ENCODE measurements around the gene CRAMP1. TPM values are rescaled to one million over a fixed set of nuclear protein-coding genes. Genes with fewer than 3 reads are reported as not detected.
"Not testable (repeated sequence)": the region's sequence is repeated elsewhere in the genome, so short reads cannot be mapped to it uniquely, and the experiment has no call there.

Gene CRAMP1
- total and polyA plus RNA-seq, 2 donors = 4.7 to 12.2 TPM

DNA sequence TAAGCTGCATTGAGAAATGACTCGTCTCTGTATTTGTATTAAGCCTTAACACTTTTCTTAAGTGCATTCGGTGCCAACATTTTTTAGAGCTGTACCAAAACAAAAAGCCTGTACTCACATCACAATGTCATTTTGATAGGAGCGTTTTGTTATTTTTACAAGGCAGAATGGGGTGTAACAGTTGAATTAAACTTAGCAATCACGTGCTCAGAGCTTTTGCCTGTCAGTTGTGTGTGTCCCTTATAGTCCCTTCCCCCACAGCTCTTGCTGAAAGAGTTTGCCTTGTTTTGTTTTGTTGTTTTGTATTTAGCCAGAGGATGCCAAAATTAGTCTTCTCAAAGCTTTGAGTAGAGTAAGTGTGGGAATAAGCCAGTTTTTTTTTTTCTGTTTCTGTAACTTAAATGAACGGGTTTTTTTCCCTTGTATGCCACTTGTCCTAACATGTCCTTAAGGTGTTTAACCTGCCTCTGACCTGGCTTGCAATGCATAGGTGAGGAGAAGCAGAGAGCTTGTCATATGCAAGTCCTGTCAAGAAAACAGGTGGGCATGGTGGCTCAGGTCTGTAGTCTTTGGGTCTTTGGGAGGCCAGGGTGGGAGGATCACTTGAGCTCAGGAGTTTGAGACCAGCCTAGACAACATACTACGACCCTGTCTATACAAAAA, 89.2 kb downstream of the CRAMP1 start:
- Histone ChIP-seq H3K4me1 (ENCODE audit: control insufficient read depth in 2 of 2, insufficient read depth in 2 of 2, low read length in 2 of 2) (peaks cover 5 to 10% of the 10 kb centered on the region in 2 donors), H3K27me3 (ENCODE audit: control insufficient read depth in 2 of 2, insufficient read depth in 1 of 2, low read length in 1 of 2) (no peaks in the 10 kb centered on the region), H3K9me3 (ENCODE audit: control insufficient read depth in 2 of 2, insufficient read depth in 1 of 2, low read length in 1 of 2) (no peaks in the 10 kb centered on the region), H3K27ac (ENCODE audit: low read depth in 1 of 2, low read length in 1 of 2) (peak overlapping the region in 1 of 2 donors; percentile 33), H3K4me3 (ENCODE audit: low read length in 2 of 2) (no peak overlapping the region), H3K36me3 (ENCODE audit: control insufficient read depth in 2 of 2, insufficient read depth in 2 of 2, low read length in 1 of 2) (peaks cover 45 to 66% of the 10 kb centered on the region in 2 donors)
- WGBS = 93% methylated on average over 6 of the region's 6 CpGs
- no peak for DNase-seq (ENCODE audit: low read depth in 6 of 9, low spot score in 9 of 9)

DNA sequence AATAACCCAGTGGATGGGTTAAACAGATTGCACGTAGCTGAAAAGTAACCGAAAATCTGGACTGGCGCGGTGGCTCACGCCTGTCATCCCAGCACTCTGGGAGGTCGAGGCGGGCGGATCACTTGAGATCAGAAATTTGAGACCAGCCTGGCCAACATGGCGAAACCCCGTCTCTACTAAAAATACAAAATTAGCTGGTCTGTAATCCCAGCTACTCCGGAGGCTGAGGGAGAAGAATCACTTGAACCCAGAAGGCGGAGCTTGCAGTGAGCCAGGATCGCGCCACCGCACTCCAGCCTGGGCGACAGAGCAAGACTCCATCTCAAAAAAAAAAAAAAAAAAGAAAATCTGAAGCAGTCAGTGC, 93.1 kb downstream of the CRAMP1 start:
- Histone ChIP-seq H3K4me3 (ENCODE audit: low read length in 2 of 2) (peak overlapping the region; percentile 72 to 97), H3K4me1 (ENCODE audit: control insufficient read depth in 2 of 2, insufficient read depth in 2 of 2, low read length in 2 of 2) (peaks cover 21 to 37% of the 10 kb centered on the region in 2 donors), H3K36me3 (ENCODE audit: control insufficient read depth in 2 of 2, insufficient read depth in 2 of 2, low read length in 1 of 2) (peaks cover 20 to 34% of the 10 kb centered on the region in 2 donors), H3K27ac (ENCODE audit: low read depth in 1 of 2, low read length in 1 of 2) (peak overlapping the region; percentile 91 to 93)
- DNase-seq (ENCODE audit: low read depth in 6 of 9, low spot score in 9 of 9); H3K27me3 ChIP-seq (ENCODE audit: control insufficient read depth in 2 of 2, insufficient read depth in 1 of 2, low read length in 1 of 2); H3K9me3 ChIP-seq (ENCODE audit: control insufficient read depth in 2 of 2, insufficient read depth in 1 of 2, low read length in 1 of 2): not testable (repeated sequence)
- 1% methylated on average over 16 of the region's 16 CpGs for WGBS

DNA sequence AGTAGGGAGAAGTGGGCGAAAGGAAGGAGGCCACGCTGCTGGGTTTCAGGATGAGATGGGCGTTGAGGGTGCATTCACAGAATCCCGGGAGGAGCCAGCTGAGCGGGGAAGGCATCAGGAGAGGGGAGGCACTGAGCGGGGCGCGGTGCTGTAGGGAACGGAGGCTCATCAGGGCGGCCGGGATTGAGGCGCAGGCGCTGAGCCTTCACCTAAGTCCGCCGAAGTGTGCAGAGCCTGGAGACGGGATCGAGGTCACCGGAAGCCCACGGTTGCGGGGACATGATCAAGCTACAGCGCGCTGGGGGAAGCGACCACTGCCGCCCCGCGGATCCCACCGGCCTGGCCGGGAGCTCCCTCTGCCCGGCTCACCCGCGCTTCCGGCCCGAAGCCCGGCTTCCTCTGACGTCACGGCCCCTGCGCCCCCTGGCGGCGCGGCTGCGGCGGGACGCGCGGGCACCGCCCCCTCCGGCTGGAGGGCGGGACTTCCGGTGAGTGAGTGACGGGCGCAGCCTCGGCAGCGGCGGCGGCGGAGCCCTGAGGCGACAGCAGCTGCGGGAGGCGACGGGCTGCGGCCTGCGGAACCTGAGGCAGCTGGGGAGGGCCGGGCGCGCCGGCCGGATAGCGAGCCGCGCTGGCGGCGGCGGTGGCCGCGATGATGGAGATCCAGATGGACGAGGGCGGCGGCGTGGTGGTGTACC, 93.7 kb downstream of the CRAMP1 start, which contains the start of gene MAPK8IP3:
Gene MAPK8IP3 (plus strand): TSS at position 508 of the 698 bp plus-strand sequence. CDS start 145 bp downstream, at position 653.
- H3K36me3 ChIP-seq (ENCODE audit: control insufficient read depth in 2 of 2, insufficient read depth in 2 of 2, low read length in 1 of 2) = peaks cover 18 to 29% of the 10 kb centered on the region in 2 donors
- H3K27me3 ChIP-seq (ENCODE audit: control insufficient read depth in 2 of 2, insufficient read depth in 1 of 2, low read length in 1 of 2) = no peaks in the 10 kb centered on the region
- WGBS = under 1% methylated on average over 79 of the region's 79 CpGs
- H3K4me1 ChIP-seq (ENCODE audit: control insufficient read depth in 2 of 2, insufficient read depth in 2 of 2, low read length in 2 of 2) = peaks cover 21 to 36% of the 10 kb centered on the region in 2 donors
- peak; percentile 74 to 98 (median 92) for DNase-seq (ENCODE audit: low read depth in 6 of 9, low spot score in 9 of 9)
- peak within 1 kb of the TSS; percentile 72 to 97 for H3K4me3 ChIP-seq (ENCODE audit: low read length in 2 of 2)
- peak within 1 kb of the TSS; percentile 91 to 93 for H3K27ac ChIP-seq (ENCODE audit: low read depth in 1 of 2, low read length in 1 of 2)
- no peaks in the 10 kb centered on the region for H3K9me3 ChIP-seq (ENCODE audit: control insufficient read depth in 2 of 2, insufficient read depth in 1 of 2, low read length in 1 of 2)

DNA sequence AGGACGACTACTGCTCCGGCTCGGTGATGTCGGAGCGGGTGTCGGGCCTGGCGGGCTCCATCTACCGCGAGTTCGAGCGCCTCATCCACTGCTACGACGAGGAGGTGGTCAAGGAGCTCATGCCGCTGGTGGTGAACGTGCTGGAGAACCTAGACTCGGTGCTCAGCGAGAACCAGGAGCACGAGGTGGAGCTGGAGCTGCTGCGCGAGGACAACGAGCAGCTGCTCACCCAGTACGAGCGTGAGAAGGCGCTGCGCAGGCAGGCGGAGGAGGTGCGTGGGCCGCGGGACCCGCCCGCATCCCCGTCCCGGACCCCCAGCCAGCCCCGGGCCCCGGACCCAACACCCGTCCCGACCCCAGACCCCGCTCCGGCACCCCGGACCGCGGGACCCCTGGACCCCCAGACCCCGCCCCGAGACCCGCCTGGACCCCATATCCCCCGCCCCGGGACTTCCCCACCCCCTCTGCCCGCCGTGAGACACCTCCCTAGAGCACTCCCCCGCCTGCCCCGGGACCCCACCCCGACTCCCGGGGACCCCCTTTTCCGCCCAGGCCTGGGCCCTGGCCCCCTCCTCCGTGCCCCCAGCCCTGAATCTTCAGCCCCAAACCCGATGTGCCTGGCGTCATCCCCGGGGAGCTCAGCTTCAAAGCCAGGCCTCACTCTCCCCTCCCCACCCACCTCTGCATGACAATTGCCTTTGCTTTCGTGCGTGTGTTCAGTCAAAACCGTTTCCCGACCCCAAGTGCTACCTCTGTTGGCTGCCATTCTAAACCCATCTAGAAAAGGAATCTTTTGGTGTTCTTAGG, 94.4 kb downstream of the CRAMP1 start:
- Histone ChIP-seq H3K27me3 (ENCODE audit: control insufficient read depth in 2 of 2, insufficient read depth in 1 of 2, low read length in 1 of 2) (no peaks in the 10 kb centered on the region), H3K9me3 (ENCODE audit: control insufficient read depth in 2 of 2, insufficient read depth in 1 of 2, low read length in 1 of 2) (no peaks in the 10 kb centered on the region), H3K36me3 (ENCODE audit: control insufficient read depth in 2 of 2, insufficient read depth in 2 of 2, low read length in 1 of 2) (peaks cover 18 to 22% of the 10 kb centered on the region in 2 donors), H3K4me3 (ENCODE audit: low read length in 2 of 2) (peak overlapping the region; percentile 72 to 95), H3K27ac (ENCODE audit: low read depth in 1 of 2, low read length in 1 of 2) (peak overlapping the region; percentile 89 to 92), H3K4me1 (ENCODE audit: control insufficient read depth in 2 of 2, insufficient read depth in 2 of 2, low read length in 2 of 2) (peaks cover 21 to 37% of the 10 kb centered on the region in 2 donors)
- WGBS = 1% methylated on average over 62 of the region's 62 CpGs
- DNase-seq (ENCODE audit: low read depth in 6 of 9, low spot score in 9 of 9) = peak in 6 of 9 donors; percentile 34 to 81 (median 62)

DNA sequence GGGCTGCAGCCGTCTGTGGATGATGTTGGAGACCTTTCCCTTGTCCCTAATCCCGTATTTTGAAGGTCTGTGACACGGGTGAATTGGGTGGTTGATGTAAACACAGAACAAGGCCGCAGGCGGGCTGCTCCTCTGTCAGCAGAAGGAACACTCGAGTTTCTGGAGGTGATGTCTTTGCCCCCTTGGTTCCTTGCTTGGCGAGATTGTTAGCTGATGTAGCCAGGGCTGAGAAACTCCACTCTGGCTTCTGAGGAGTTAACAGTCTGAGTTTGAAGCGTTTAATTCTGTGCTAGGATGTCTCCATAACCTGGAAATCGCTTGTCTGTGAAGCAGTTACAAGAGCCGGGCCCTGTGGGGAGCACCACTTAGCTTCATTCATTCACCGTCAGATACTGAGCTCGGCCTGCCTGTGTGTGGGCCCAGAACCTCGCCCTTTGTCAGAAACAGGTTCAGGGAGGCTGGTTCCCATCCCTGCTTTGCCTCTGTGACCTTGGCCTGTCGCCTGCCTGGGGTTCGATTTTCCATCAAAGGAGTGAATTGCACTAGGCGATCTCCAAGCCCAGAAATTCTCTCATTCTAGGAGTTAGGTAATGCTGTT, 95.1 kb downstream of the CRAMP1 start:
- peaks cover 13 to 15% of the 10 kb centered on the region in 2 donors for H3K36me3 ChIP-seq (ENCODE audit: control insufficient read depth in 2 of 2, insufficient read depth in 2 of 2, low read length in 1 of 2)
- no peak for DNase-seq (ENCODE audit: low read depth in 6 of 9, low spot score in 9 of 9)
- H3K4me3 ChIP-seq (ENCODE audit: low read length in 2 of 2) = peak overlapping the region; percentile 72 to 95
- H3K27ac ChIP-seq (ENCODE audit: low read depth in 1 of 2, low read length in 1 of 2) = peak overlapping the region; percentile 74 to 76
- H3K27me3 ChIP-seq (ENCODE audit: control insufficient read depth in 2 of 2, insufficient read depth in 1 of 2, low read length in 1 of 2) = no peaks in the 10 kb centered on the region
- WGBS = 34% methylated on average over 16 of the region's 16 CpGs
- H3K4me1 ChIP-seq (ENCODE audit: control insufficient read depth in 2 of 2, insufficient read depth in 2 of 2, low read length in 2 of 2) = peaks cover 21 to 38% of the 10 kb centered on the region in 2 donors
- H3K9me3 ChIP-seq (ENCODE audit: control insufficient read depth in 2 of 2, insufficient read depth in 1 of 2, low read length in 1 of 2) = no peaks in the 10 kb centered on the region

DNA sequence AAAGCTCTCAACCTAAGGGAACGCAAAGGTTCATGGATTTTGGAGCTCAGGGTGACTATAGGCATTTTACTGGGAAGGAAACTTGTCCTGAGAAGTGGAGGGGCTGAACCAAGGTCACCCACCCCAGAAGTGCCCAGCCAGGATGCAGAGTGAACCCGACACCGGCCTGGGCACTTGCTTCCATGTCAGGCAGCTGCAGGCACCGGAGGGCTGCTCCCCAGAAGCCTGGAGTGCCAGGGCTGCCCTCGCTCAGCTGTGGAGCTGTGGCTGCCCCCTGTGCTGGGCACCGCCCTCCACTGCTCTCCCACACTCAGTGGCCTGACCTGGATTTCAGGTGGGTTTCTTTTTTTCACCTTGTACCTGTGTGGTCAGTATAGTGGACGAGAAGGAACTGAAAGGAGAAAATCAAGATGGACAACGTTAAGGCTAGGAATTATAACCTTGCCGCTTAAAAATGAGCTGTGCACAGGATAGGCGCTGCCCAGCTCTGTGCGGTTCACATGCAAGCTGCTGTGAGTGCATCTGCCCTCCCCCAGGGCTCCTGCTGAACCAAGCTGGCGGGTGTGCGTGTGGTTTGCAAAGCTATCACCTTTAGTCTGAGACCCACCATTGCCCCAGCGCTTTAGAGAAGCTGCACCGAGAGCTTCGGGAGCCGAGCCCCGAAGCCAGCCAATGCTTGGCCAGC, 96.1 kb downstream of the CRAMP1 start:
- WGBS = 86% methylated on average over 18 of the region's 18 CpGs
- Histone ChIP-seq H3K27ac (ENCODE audit: low read depth in 1 of 2, low read length in 1 of 2) (peak overlapping the region in 1 of 2 donors; percentile 18), H3K4me1 (ENCODE audit: control insufficient read depth in 2 of 2, insufficient read depth in 2 of 2, low read length in 2 of 2) (peaks cover 27 to 47% of the 10 kb centered on the region in 2 donors), H3K27me3 (ENCODE audit: control insufficient read depth in 2 of 2, insufficient read depth in 1 of 2, low read length in 1 of 2) (no peaks in the 10 kb centered on the region), H3K4me3 (ENCODE audit: low read length in 2 of 2) (no peak overlapping the region), H3K36me3 (ENCODE audit: control insufficient read depth in 2 of 2, insufficient read depth in 2 of 2, low read length in 1 of 2) (peaks cover 9 to 10% of the 10 kb centered on the region in 2 donors), H3K9me3 (ENCODE audit: control insufficient read depth in 2 of 2, insufficient read depth in 1 of 2, low read length in 1 of 2) (no peaks in the 10 kb centered on the region)
- DNase-seq (ENCODE audit: low read depth in 6 of 9, low spot score in 9 of 9) = peak in 1 of 9 donors; percentile 40

DNA sequence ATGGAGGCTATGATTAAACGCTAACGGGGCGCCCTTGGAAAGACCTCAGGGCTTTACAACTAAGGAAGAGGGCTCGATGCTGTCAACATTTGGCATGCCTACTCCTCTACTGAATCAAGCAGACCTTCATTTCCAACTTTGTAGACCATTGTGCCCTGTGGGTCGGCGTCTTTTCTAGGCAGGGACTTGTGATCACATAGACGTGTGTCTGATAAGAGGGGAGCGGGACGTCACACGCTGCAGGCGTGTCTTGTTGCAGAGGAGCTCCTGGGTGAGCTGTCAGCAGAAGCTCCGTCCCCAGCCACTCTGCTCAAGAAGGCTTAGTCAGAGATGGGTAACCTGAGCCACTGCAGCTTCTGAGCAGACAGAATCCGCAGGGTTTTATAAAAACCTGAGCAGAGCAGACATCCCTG, 96.6 kb downstream of the CRAMP1 start:
- H3K27ac ChIP-seq (ENCODE audit: low read depth in 1 of 2, low read length in 1 of 2) = peak overlapping the region in 1 of 2 donors; percentile 24
- 92% methylated on average over 13 of the region's 13 CpGs for WGBS
- H3K4me1 ChIP-seq (ENCODE audit: control insufficient read depth in 2 of 2, insufficient read depth in 2 of 2, low read length in 2 of 2) = peaks cover 28 to 52% of the 10 kb centered on the region in 2 donors
- H3K27me3 ChIP-seq (ENCODE audit: control insufficient read depth in 2 of 2, insufficient read depth in 1 of 2, low read length in 1 of 2) = no peaks in the 10 kb centered on the region
- no peak for DNase-seq (ENCODE audit: low read depth in 6 of 9, low spot score in 9 of 9)
- H3K9me3 ChIP-seq (ENCODE audit: control insufficient read depth in 2 of 2, insufficient read depth in 1 of 2, low read length in 1 of 2) = no peaks in the 10 kb centered on the region
- H3K36me3 ChIP-seq (ENCODE audit: control insufficient read depth in 2 of 2, insufficient read depth in 2 of 2, low read length in 1 of 2) = peaks cover 7 to 11% of the 10 kb centered on the region in 2 donors
- H3K4me3 ChIP-seq (ENCODE audit: low read length in 2 of 2) = no peak overlapping the region

DNA sequence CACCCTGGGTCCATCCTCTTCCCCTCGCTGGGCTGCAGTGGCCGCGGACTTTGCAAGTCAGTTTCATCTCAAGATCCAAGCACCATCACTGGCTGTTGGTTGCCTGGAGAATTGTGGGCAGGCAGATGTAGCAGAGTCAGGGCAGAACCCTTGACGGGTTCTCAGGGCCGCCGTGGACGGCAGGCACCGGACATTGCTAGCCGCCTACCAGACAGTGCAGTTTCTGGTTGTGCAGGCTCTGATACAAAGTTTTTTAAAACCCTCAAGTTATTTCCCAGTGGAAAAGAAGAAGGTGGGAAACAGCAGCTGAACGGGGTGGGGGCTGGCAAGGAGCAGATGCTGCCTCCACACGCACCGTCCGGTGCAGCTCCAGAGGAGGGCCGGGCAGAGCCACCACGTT, 97.2 kb downstream of the CRAMP1 start:
- Histone ChIP-seq H3K36me3 (ENCODE audit: control insufficient read depth in 2 of 2, insufficient read depth in 2 of 2, low read length in 1 of 2) (peaks cover 12 to 16% of the 10 kb centered on the region in 2 donors), H3K9me3 (ENCODE audit: control insufficient read depth in 2 of 2, insufficient read depth in 1 of 2, low read length in 1 of 2) (no peaks in the 10 kb centered on the region), H3K4me3 (ENCODE audit: low read length in 2 of 2) (no peak overlapping the region), H3K4me1 (ENCODE audit: control insufficient read depth in 2 of 2, insufficient read depth in 2 of 2, low read length in 2 of 2) (peaks cover 28 to 58% of the 10 kb centered on the region in 2 donors), H3K27me3 (ENCODE audit: control insufficient read depth in 2 of 2, insufficient read depth in 1 of 2, low read length in 1 of 2) (no peaks in the 10 kb centered on the region), H3K27ac (ENCODE audit: low read depth in 1 of 2, low read length in 1 of 2) (no peak overlapping the region)
- DNase-seq (ENCODE audit: low read depth in 6 of 9, low spot score in 9 of 9) = no peak
- WGBS = 96% methylated on average over 15 of the region's 15 CpGs

Data from thymus (tissue), 11 donors.